ENCODE data around the gene SURF4. TPM values are rescaled to one million over a fixed set of nuclear protein-coding genes. Genes with fewer than 3 reads are reported as not detected.
A peak's percentile ranks its signal among the peaks of the same experiment; 100 is the strongest.

Gene SURF4
- total and polyA plus RNA-seq, 4 donors: 103 to 144 (median 118) TPM

GRCh38 chr9:133389562-133389961 lies 13.7 kb upstream of the SURF4 start:
- Histone ChIP-seq H3K4me1 (ENCODE audit: control insufficient read depth, insufficient read depth, low read length) (no peaks in the 10 kb centered on the region), H3K9me3 (ENCODE audit: control insufficient read depth, insufficient read depth, low read length) (no peaks in the 10 kb centered on the region), H3K27me3 (ENCODE audit: control insufficient read depth, insufficient read depth, low read length) (no peaks in the 10 kb centered on the region), H3K27ac (ENCODE audit: low read depth, low read length) (no peak overlapping the region), H3K4me3 (ENCODE audit: low read depth, low read length) (no peak overlapping the region), H3K36me3 (ENCODE audit: control insufficient read depth, insufficient read depth, low read length) (peaks cover 19% of the 10 kb centered on the region)
- DNase-seq (ENCODE audit: low read depth in 4 of 6, low spot score in 6 of 6): no peak
- WGBS (ENCODE audit: insufficient coverage): 85% methylated on average over 10 of the region's 13 CpGs

- 93% methylated on average over 11 of the region's 12 CpGs for WGBS (ENCODE audit: insufficient coverage)
- no peak overlapping the region for H3K27ac ChIP-seq (ENCODE audit: low read depth, low read length)
- DNase-seq (ENCODE audit: low read depth in 4 of 6, low spot score in 6 of 6): no peak
- no peaks in the 10 kb centered on the region for H3K4me1 ChIP-seq (ENCODE audit: control insufficient read depth, insufficient read depth, low read length)
- H3K27me3 ChIP-seq (ENCODE audit: control insufficient read depth, insufficient read depth, low read length): no peaks in the 10 kb centered on the region
- peaks cover 19% of the 10 kb centered on the region for H3K36me3 ChIP-seq (ENCODE audit: control insufficient read depth, insufficient read depth, low read length)
- H3K9me3 ChIP-seq (ENCODE audit: control insufficient read depth, insufficient read depth, low read length): no peaks in the 10 kb centered on the region
- H3K4me3 ChIP-seq (ENCODE audit: low read depth, low read length): no peak overlapping the region
These were observed 13.2 kb upstream of the SURF4 start for GRCh38 chr9:133389025-133389557.

- no peaks in the 10 kb centered on the region for H3K27me3 ChIP-seq (ENCODE audit: control insufficient read depth, insufficient read depth, low read length)
- H3K4me3 ChIP-seq (ENCODE audit: low read depth, low read length): no peak overlapping the region
- H3K9me3 ChIP-seq (ENCODE audit: control insufficient read depth, insufficient read depth, low read length): no peaks in the 10 kb centered on the region
- no peaks in the 10 kb centered on the region for H3K4me1 ChIP-seq (ENCODE audit: control insufficient read depth, insufficient read depth, low read length)
- DNase-seq (ENCODE audit: low read depth in 4 of 6, low spot score in 6 of 6): peak in 1 of 6 donors; percentile 6
- H3K36me3 ChIP-seq (ENCODE audit: control insufficient read depth, insufficient read depth, low read length): peaks cover 19% of the 10 kb centered on the region
- H3K27ac ChIP-seq (ENCODE audit: low read depth, low read length): no peak overlapping the region
- 87% methylated on average over 8 of the region's 9 CpGs for WGBS (ENCODE audit: insufficient coverage)
These were observed 11.8 kb upstream of the SURF4 start for GRCh38 chr9:133387680-133388079.

GRCh38 chr9:133386338-133386737 lies 10.5 kb upstream of the SURF4 start:
- no peak overlapping the region for H3K27ac ChIP-seq (ENCODE audit: low read depth, low read length)
- WGBS (ENCODE audit: insufficient coverage): 82% methylated on average over 13 of the region's 13 CpGs
- no peak for DNase-seq (ENCODE audit: low read depth in 4 of 6, low spot score in 6 of 6)
- H3K36me3 ChIP-seq (ENCODE audit: control insufficient read depth, insufficient read depth, low read length): peaks cover 19% of the 10 kb centered on the region
- no peak overlapping the region for H3K4me3 ChIP-seq (ENCODE audit: low read depth, low read length)
- no peaks in the 10 kb centered on the region for H3K9me3 ChIP-seq (ENCODE audit: control insufficient read depth, insufficient read depth, low read length)
- no peaks in the 10 kb centered on the region for H3K4me1 ChIP-seq (ENCODE audit: control insufficient read depth, insufficient read depth, low read length)
- no peaks in the 10 kb centered on the region for H3K27me3 ChIP-seq (ENCODE audit: control insufficient read depth, insufficient read depth, low read length)

- Histone ChIP-seq H3K9me3 (ENCODE audit: control insufficient read depth, insufficient read depth, low read length) (no peaks in the 10 kb centered on the region), H3K36me3 (ENCODE audit: control insufficient read depth, insufficient read depth, low read length) (peaks cover 19% of the 10 kb centered on the region), H3K4me3 (ENCODE audit: low read depth, low read length) (no peak overlapping the region), H3K27me3 (ENCODE audit: control insufficient read depth, insufficient read depth, low read length) (no peaks in the 10 kb centered on the region), H3K27ac (ENCODE audit: low read depth, low read length) (no peak overlapping the region), H3K4me1 (ENCODE audit: control insufficient read depth, insufficient read depth, low read length) (no peaks in the 10 kb centered on the region)
- DNase-seq (ENCODE audit: low read depth in 4 of 6, low spot score in 6 of 6): no peak
- WGBS (ENCODE audit: insufficient coverage): 89% methylated on average over 14 of the region's 14 CpGs
These were observed 9.6 kb upstream of the SURF4 start for GRCh38 chr9:133385452-133385851.

GRCh38 chr9:133384736-133385321 lies 9.0 kb upstream of the SURF4 start:
- no peaks in the 10 kb centered on the region for H3K9me3 ChIP-seq (ENCODE audit: control insufficient read depth, insufficient read depth, low read length)
- H3K4me1 ChIP-seq (ENCODE audit: control insufficient read depth, insufficient read depth, low read length): no peaks in the 10 kb centered on the region
- no peak overlapping the region for H3K4me3 ChIP-seq (ENCODE audit: low read depth, low read length)
- WGBS (ENCODE audit: insufficient coverage): 90% methylated on average over 17 of the region's 17 CpGs
- peaks cover 19% of the 10 kb centered on the region for H3K36me3 ChIP-seq (ENCODE audit: control insufficient read depth, insufficient read depth, low read length)
- no peak overlapping the region for H3K27ac ChIP-seq (ENCODE audit: low read depth, low read length)
- DNase-seq (ENCODE audit: low read depth in 4 of 6, low spot score in 6 of 6): no peak
- no peaks in the 10 kb centered on the region for H3K27me3 ChIP-seq (ENCODE audit: control insufficient read depth, insufficient read depth, low read length)

GRCh38 chr9:133383438-133383837 lies 7.6 kb upstream of the SURF4 start:
- DNase-seq (ENCODE audit: low read depth in 4 of 6, low spot score in 6 of 6): no peak
- Histone ChIP-seq H3K4me1 (ENCODE audit: control insufficient read depth, insufficient read depth, low read length) (no peaks in the 10 kb centered on the region), H3K27me3 (ENCODE audit: control insufficient read depth, insufficient read depth, low read length) (no peaks in the 10 kb centered on the region), H3K9me3 (ENCODE audit: control insufficient read depth, insufficient read depth, low read length) (no peaks in the 10 kb centered on the region), H3K4me3 (ENCODE audit: low read depth, low read length) (no peak overlapping the region), H3K27ac (ENCODE audit: low read depth, low read length) (no peak overlapping the region), H3K36me3 (ENCODE audit: control insufficient read depth, insufficient read depth, low read length) (peaks cover 19% of the 10 kb centered on the region)
- 95% methylated on average over 3 of the region's 3 CpGs for WGBS (ENCODE audit: insufficient coverage)

GRCh38 chr9:133382507-133383141 lies 6.8 kb upstream of the SURF4 start:
- no peaks in the 10 kb centered on the region for H3K9me3 ChIP-seq (ENCODE audit: control insufficient read depth, insufficient read depth, low read length)
- no peaks in the 10 kb centered on the region for H3K4me1 ChIP-seq (ENCODE audit: control insufficient read depth, insufficient read depth, low read length)
- H3K4me3 ChIP-seq (ENCODE audit: low read depth, low read length): no peak overlapping the region
- 94% methylated on average over 4 of the region's 4 CpGs for WGBS (ENCODE audit: insufficient coverage)
- DNase-seq (ENCODE audit: low read depth in 4 of 6, low spot score in 6 of 6): no peak
- H3K36me3 ChIP-seq (ENCODE audit: control insufficient read depth, insufficient read depth, low read length): peaks cover 19% of the 10 kb centered on the region
- no peak overlapping the region for H3K27ac ChIP-seq (ENCODE audit: low read depth, low read length)
- no peaks in the 10 kb centered on the region for H3K27me3 ChIP-seq (ENCODE audit: control insufficient read depth, insufficient read depth, low read length)

- peaks cover 10% of the 10 kb centered on the region for H3K4me1 ChIP-seq (ENCODE audit: control insufficient read depth, insufficient read depth, low read length)
- no peaks in the 10 kb centered on the region for H3K27me3 ChIP-seq (ENCODE audit: control insufficient read depth, insufficient read depth, low read length)
- peaks cover 9% of the 10 kb centered on the region for H3K36me3 ChIP-seq (ENCODE audit: control insufficient read depth, insufficient read depth, low read length)
- 80% methylated on average over 1 of the region's 4 CpGs for WGBS (ENCODE audit: insufficient coverage)
- DNase-seq (ENCODE audit: low read depth in 4 of 6, low spot score in 6 of 6): no peak
- no peak overlapping the region for H3K4me3 ChIP-seq (ENCODE audit: low read depth, low read length)
- H3K9me3 ChIP-seq (ENCODE audit: control insufficient read depth, insufficient read depth, low read length): no peaks in the 10 kb centered on the region
- H3K27ac ChIP-seq (ENCODE audit: low read depth, low read length): no peak overlapping the region
These were observed 4.9 kb upstream of the SURF4 start for GRCh38 chr9:133380734-133381133.

Measured in spinal cord (tissue), 10 donors.